ENCODE data around the gene MS4A5. TPM values are rescaled to one million over a fixed set of nuclear protein-coding genes. Genes with fewer than 3 reads are reported as not detected.

The MS4A5 gene
- polyA plus RNA-seq, 1 donor (not counting 4 experiments of a cell fraction or from before 2014, with no cell fraction given) = not detected

- no peaks in the 10 kb centered on the region for H4K20me1 ChIP-seq (ENCODE audit: control insufficient read depth, extremely low read depth, insufficient read depth, low read length)
- H3K36me3 ChIP-seq (ENCODE audit: control insufficient read depth in 2 of 2, extremely low read depth in 1 of 2, insufficient read depth in 2 of 2, low read length in 2 of 2) = no peaks in the 10 kb centered on the region
- H3K9ac ChIP-seq (ENCODE audit: control insufficient read depth, extremely low read depth, insufficient read depth, low read length) = no peak overlapping the region
- no peaks in the 10 kb centered on the region for H3K79me2 ChIP-seq (ENCODE audit: control insufficient read depth, insufficient read depth, low read length)
- H3K4me3 ChIP-seq (ENCODE audit: control insufficient read depth in 2 of 3, extremely low read depth in 1 of 3, insufficient read depth in 2 of 3, low read depth in 1 of 3, low read length in 3 of 3) = no peak overlapping the region
- dilution Hi-C loops (cut with MboI; ENCODE audit: extremely low pct_ligation_motif_present, low sequenced_read_pairs) = no loop called here
- H3K27me3 ChIP-seq (ENCODE audit: control insufficient read depth, extremely low read depth, insufficient read depth, low read length) = no peaks in the 10 kb centered on the region
- FAIRE-seq = no peak
- H3K27ac ChIP-seq (ENCODE audit: control insufficient read depth, insufficient read depth, low read length) = no peak overlapping the region
- H2AFZ ChIP-seq (ENCODE audit: control insufficient read depth, low read length) = no peak overlapping the region
- no peaks in the 10 kb centered on the region for H3K4me1 ChIP-seq (ENCODE audit: control insufficient read depth, extremely low read depth, insufficient read depth, low read length)
- no peaks in the 10 kb centered on the region for H3K9me1 ChIP-seq (ENCODE audit: control insufficient read depth, extremely low read depth, insufficient read depth, low read length)
- TF ChIP-seq EZH2 (IDR thresholded peaks at IDR 0.05; ENCODE audit: low read length) (no peak), CTCF (optimal IDR thresholded peaks at IDR 0.05 in 1 of 3, IDR thresholded peaks at IDR 0.05 in 1 of 3, conservative IDR thresholded peaks at IDR 0.05 in 1 of 3; ENCODE audit: extremely low read depth in 1 of 3, insufficient read depth in 2 of 3, low read length in 3 of 3) (no peak)
- no peak for DNase-seq (ENCODE audit: low read depth, low spot score)
- no peak overlapping the region for H3K4me2 ChIP-seq (ENCODE audit: control insufficient read depth, extremely low read depth, insufficient read depth, low read depth, low read length)
- no peaks in the 10 kb centered on the region for H3K9me3 ChIP-seq (ENCODE audit: control insufficient read depth, low read depth, low read length)
Measured at GRCh38 chr11:60459345-60459744, 30.0 kb downstream of the MS4A5 start.

GRCh38 chr11:60468829-60469228, 39.5 kb downstream of the MS4A5 start:
- no peak for TF ChIP-seq EZH2 (IDR thresholded peaks at IDR 0.05; ENCODE audit: low read length)
- no peak for TF ChIP-seq CTCF (optimal IDR thresholded peaks at IDR 0.05 in 1 of 3, IDR thresholded peaks at IDR 0.05 in 1 of 3, conservative IDR thresholded peaks at IDR 0.05 in 1 of 3; ENCODE audit: extremely low read depth in 1 of 3, insufficient read depth in 2 of 3, low read length in 3 of 3)
- H3K27ac ChIP-seq (ENCODE audit: control insufficient read depth, insufficient read depth, low read length) = no peak overlapping the region
- dilution Hi-C loops (cut with MboI; ENCODE audit: extremely low pct_ligation_motif_present, low sequenced_read_pairs) = no loop called here

More at GRCh38 chr11:60468829-60469228, 39.5 kb downstream of the MS4A5 start:
- no peaks in the 10 kb centered on the region for H3K4me1 ChIP-seq (ENCODE audit: control insufficient read depth, extremely low read depth, insufficient read depth, low read length)
- no peak overlapping the region for H3K4me3 ChIP-seq (ENCODE audit: control insufficient read depth in 2 of 3, extremely low read depth in 1 of 3, insufficient read depth in 2 of 3, low read depth in 1 of 3, low read length in 3 of 3)
- H3K36me3 ChIP-seq (ENCODE audit: control insufficient read depth in 2 of 2, extremely low read depth in 1 of 2, insufficient read depth in 2 of 2, low read length in 2 of 2) = no peaks in the 10 kb centered on the region
- no peaks in the 10 kb centered on the region for H3K9me3 ChIP-seq (ENCODE audit: control insufficient read depth, low read depth, low read length)
- no peak overlapping the region for H2AFZ ChIP-seq (ENCODE audit: control insufficient read depth, low read length)
- no peaks in the 10 kb centered on the region for H3K27me3 ChIP-seq (ENCODE audit: control insufficient read depth, extremely low read depth, insufficient read depth, low read length)
- H4K20me1 ChIP-seq (ENCODE audit: control insufficient read depth, extremely low read depth, insufficient read depth, low read length) = no peaks in the 10 kb centered on the region
- no peaks in the 10 kb centered on the region for H3K79me2 ChIP-seq (ENCODE audit: control insufficient read depth, insufficient read depth, low read length)
- FAIRE-seq (no peak), DNase-seq (ENCODE audit: low read depth, low spot score) (no peak)
- H3K9ac ChIP-seq (ENCODE audit: control insufficient read depth, extremely low read depth, insufficient read depth, low read length) = no peak overlapping the region
- no peaks in the 10 kb centered on the region for H3K9me1 ChIP-seq (ENCODE audit: control insufficient read depth, extremely low read depth, insufficient read depth, low read length)
- no peak overlapping the region for H3K4me2 ChIP-seq (ENCODE audit: control insufficient read depth, extremely low read depth, insufficient read depth, low read depth, low read length)

All from keratinocyte (primary cell).